ENCODE measurements around the gene ENTPD5.
"Not testable (repeated sequence)": the region's sequence is repeated elsewhere in the genome, so short reads cannot be mapped to it uniquely, and the experiment has no call there.

The ENTPD5 gene

GRCh38 chr14:74018586-74019407, at the start of gene ENTPD5, which contains the start of gene BBOF1:
Gene ENTPD5, minus strand, starts transcription at chr14:74019288. Its CDS starts 31,186 bp downstream, at chr14:73988102.
Gene BBOF1, plus strand, starts transcription at chr14:74019349. Its CDS starts 130 bp downstream, at chr14:74019479.
- DNase-seq, result peak; percentile 91

GRCh38 chr14:74065746-74066575, 46.9 kb upstream of the ENTPD5 start:
- no peak for DNase-seq

DNA sequence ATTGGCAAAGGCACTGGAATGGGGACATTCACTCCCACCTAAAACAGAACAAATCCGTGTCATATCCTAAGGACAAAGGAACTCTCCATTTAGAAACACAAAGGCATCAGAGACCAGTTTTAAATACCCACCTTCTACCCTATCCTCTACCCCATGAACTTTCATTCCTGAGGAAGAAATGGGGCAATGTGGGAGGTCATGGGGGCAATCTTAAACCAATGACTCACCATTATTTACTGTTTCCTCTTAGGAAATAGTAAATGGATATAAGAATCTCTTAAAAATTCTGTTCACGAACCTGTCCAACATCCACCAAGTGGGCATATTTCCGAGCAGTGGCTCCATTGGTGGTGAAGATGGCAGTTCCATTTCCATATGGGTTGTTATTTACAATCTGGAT, 45.8 kb upstream of the ENTPD5 start:
- no peak for DNase-seq

DNA sequence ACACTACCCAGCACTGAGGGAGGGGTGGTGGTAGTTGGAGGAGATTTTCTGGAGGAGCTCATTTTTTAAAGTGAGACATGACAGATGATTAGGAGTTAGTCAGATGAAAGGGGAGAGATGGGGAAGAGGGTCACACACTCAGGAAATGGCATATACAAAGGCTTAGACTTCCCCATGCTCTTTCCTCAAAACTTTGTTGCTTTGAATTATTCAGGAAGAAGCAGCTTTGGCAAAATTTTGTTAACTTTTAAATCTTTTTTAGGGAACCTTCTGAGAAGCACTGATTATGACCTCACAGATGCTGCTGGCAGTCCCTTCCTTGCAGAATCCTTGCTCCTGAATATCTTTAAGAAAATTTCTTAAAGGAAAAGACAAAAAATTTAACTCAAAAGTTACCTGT, 45.3 kb upstream of the ENTPD5 start:
- DNase-seq, result no peak

- no peak for DNase-seq
Measured at GRCh38 chr14:74062809-74063150, 43.7 kb upstream of the ENTPD5 start.

- DNase-seq, result no peak
Measured at GRCh38 chr14:74049876-74050495, 30.9 kb upstream of the ENTPD5 start.

DNA sequence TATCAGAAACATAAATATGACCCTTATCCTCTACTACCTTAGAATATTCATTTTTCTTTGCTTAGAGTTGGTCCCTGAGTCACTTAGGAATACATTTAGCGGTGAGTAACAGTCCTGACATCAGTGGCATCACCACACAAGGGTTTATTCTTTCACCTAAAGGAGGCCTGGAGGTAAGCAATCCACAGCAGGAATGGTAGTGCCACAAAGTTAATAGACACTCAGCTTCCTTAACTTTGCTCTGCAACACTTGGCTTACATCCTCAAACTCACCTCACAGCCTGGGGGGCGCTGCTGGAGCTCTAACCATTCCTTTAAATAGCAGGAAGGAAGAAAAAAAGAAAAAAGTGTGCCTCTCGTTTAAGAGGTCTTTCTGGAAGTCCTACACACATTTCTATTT, 29.2 kb upstream of the ENTPD5 start:
- DNase-seq, result no peak

GRCh38 chr14:74045522-74045921, 26.4 kb upstream of the ENTPD5 start:
- DNase-seq, result no peak

- DNase-seq, result no peak
Measured at GRCh38 chr14:74042296-74042695, 23.2 kb upstream of the ENTPD5 start.

DNA sequence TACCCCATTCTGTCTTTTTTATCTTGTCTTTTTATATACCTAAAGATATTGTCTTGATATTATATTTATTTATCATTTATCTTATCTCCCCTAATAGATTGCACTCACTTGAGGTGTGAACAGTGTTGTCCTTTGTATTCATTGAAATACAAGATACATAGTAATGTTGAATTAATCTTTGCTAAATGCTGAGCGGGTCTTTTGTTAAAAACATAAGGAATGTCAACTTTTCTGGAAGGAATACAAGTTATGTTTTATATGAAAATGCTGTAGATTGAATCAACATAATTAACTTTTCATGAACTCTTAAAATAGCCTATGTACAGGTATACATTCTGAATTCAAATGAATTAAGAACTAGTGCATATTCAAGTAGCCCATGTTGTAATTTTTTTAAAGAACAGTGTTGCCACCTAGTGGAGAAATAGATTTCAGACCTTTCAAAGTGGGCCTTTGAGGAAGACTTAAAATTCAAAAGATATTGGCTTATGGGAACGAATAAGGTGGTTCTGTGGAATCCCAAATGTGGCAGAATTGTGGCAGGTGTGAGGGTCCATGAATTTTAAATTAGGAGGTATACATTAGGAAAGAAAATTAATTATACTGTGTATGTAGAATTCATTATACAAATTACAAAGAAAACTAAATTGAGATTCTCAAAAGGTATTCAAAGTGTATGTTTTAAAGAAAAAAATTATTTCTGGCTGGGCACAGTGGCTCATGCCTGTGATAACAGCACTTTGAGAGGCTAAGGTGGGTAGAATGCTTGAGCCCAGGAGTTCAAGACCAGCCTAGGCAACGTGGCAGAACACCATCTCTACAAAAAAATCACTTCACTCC, 19.2 kb upstream of the ENTPD5 start:
- no peak for DNase-seq

DNA sequence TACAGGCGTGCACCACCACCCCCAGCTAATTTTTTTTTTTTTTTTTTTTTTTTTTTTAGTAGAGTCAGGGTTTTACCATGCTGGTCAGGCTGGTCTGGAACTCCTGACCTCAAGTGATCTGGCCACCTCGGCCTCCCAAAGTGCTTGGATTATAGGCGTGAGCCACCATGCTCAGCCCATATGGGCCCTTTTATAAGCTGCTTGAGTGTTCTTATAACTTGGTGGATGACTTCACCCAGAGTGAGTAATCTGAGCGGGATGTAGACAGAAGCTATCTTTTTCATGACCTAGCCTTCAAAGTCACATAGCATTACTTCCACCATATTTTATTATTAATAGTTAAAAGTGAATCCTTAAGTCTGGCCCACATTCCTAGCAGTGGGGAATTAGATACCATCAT, 16.5 kb upstream of the ENTPD5 start:
- no peak for DNase-seq

GRCh38 chr14:74034572-74034971, 15.5 kb upstream of the ENTPD5 start:
- DNase-seq, result no peak

- DNase-seq, result no peak
Measured at GRCh38 chr14:74029136-74029535, 10.0 kb upstream of the ENTPD5 start.

DNA sequence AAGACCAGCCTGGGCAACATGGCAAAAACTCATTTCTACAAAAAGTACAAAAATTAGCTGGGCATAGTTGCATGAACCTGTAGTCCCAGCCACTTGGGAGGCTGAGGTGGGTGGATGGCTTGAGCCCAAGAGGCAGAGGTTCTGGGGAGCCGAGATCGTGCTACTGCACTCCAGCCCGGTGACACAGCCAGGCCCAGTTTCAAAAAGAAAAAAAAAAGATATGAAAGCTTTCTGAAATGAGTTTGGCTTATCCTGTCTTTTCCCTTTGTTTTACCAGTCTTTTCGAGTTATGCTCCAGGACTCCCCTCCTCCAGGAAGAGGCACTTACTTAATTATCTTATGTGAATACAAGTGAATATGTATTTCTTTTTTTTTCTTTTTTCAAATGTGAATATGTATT, 3.3 kb upstream of the ENTPD5 start:
- no peak for DNase-seq

GRCh38 chr14:74019408-74020137, 485 bp upstream of the ENTPD5 start:
- DNase-seq, result no peak

- DNase-seq, result no peak
Measured at GRCh38 chr14:74018174-74018585, 908 bp downstream of the ENTPD5 start.

DNA sequence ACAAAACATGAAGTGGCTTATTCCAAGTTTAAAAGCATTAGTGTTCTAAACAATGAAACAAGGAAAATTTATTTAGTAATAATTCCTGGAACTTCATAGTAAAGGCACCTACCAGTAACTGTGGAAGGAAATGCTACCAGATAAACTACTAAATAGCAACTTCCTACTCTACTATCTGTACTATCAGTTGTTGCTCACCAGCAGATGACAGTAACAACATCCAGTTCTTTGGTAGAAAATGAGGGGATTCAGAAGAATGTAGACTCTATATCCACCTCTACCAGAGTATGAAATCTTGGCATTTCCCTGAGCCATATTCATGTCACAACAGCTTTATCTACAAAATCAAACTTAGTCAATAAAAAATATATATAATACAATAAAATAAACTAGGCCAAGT, 3.1 kb downstream of the ENTPD5 start:
- no peak for DNase-seq

GRCh38 chr14:74015176-74015575, 3.9 kb downstream of the ENTPD5 start:
- no peak for DNase-seq

DNA sequence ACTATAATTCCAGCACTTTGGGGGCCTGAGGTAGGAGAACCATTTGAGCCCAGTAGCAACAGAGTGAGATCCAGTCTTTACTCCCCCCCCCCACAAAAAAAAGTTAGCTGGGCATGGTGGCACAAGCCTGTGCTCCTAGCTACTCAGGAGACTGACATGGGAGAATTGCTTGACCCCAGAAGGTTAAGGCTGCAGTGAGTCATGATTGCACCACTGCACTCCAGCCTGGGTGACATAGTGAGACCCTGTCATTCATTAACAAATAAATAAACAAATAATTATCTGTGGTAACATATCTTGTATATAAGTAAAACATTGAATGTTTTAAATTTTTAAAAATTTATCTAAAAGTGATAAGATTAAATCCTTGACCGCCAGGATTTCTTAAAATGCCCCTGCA, 4.8 kb downstream of the ENTPD5 start:
- DNase-seq, result no peak

GRCh38 chr14:74008843-74009499, 10.1 kb downstream of the ENTPD5 start:
- DNase-seq, result no peak

DNA sequence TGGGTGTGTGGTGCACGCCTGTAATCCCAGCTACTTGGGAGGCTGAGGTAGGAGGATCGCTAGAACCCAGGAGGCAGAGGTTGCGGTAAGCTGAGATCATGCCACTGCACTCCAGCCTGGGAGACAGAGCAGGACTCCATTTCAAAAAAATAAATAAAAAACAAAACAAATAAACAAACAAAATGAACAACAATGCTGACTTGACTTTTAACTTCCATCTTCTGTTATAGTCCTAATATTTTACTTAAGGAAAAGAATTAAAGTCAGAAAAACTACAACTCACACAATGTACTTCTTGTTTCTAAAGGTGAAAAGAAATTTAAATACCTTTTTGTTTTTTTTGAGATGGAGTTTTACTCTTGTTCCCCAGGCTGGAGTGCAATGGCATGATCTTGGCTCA, 13.4 kb downstream of the ENTPD5 start:
- not testable (repeated sequence) for DNase-seq
